Colon (tissue), 2 donors: ENCODE results near the gene ITGA1.
"Not testable (repeated sequence)": the region's sequence is repeated elsewhere in the genome, so short reads cannot be mapped to it uniquely, and the experiment has no call there.

Experiments
- FAIRE-seq: peaks from 2 replicates; lab custom pipeline; 2012; peaks lifted over from hg19 to GRCh38; lab: Jason Lieb, UNC
- donor health status: control.
- donor health status: control.

Gene ITGA1

GRCh38 chr5:52787600-52788504, at the start of gene ITGA1, which contains the start of gene PELO:
ITGA1 (plus strand) TSS chr5:52787916; CDS start chr5:52788354, 438 bp downstream.
PELO (plus strand) TSS chr5:52787916; CDS start chr5:52800395, 12,479 bp downstream.
- FAIRE-seq, result no peak

- no peak for FAIRE-seq
Observed at GRCh38 chr5:52738095-52738506, 49.6 kb upstream of the ITGA1 start.

- FAIRE-seq, result no peak
Observed at GRCh38 chr5:52740007-52740406, 47.7 kb upstream of the ITGA1 start.

GRCh38 chr5:52743012-52743411, 44.7 kb upstream of the ITGA1 start:
- no peak for FAIRE-seq

GRCh38 chr5:52743529-52743928, 44.2 kb upstream of the ITGA1 start:
- FAIRE-seq, result no peak

- FAIRE-seq, result no peak
Observed at GRCh38 chr5:52743970-52744369, 43.7 kb upstream of the ITGA1 start.

GRCh38 chr5:52744867-52745458, 42.8 kb upstream of the ITGA1 start:
- FAIRE-seq, result not testable (repeated sequence)

GRCh38 chr5:52746539-52746938, 41.2 kb upstream of the ITGA1 start:
- no peak for FAIRE-seq

- FAIRE-seq, result no peak
Observed at GRCh38 chr5:52748590-52748989, 39.1 kb upstream of the ITGA1 start.

- FAIRE-seq, result no peak
Observed at GRCh38 chr5:52749666-52750065, 38.0 kb upstream of the ITGA1 start.

GRCh38 chr5:52751137-52751536, 36.6 kb upstream of the ITGA1 start:
- no peak for FAIRE-seq

GRCh38 chr5:52754051-52754450, 33.7 kb upstream of the ITGA1 start:
- FAIRE-seq, result no peak

- no peak for FAIRE-seq
Observed at GRCh38 chr5:52757527-52757926, 30.2 kb upstream of the ITGA1 start.

- no peak for FAIRE-seq
Observed at GRCh38 chr5:52758014-52758413, 29.7 kb upstream of the ITGA1 start.

GRCh38 chr5:52759331-52759730, 28.4 kb upstream of the ITGA1 start:
- FAIRE-seq, result no peak

GRCh38 chr5:52760695-52761366, 26.9 kb upstream of the ITGA1 start:
- FAIRE-seq, result no peak

- no peak for FAIRE-seq
Observed at GRCh38 chr5:52767217-52767743, 20.4 kb upstream of the ITGA1 start.

- no peak for FAIRE-seq
Observed at GRCh38 chr5:52767766-52768480, 19.8 kb upstream of the ITGA1 start.

- no peak for FAIRE-seq
Observed at GRCh38 chr5:52769061-52769460, 18.7 kb upstream of the ITGA1 start.

- FAIRE-seq, result no peak
Observed at GRCh38 chr5:52770287-52770939, 17.3 kb upstream of the ITGA1 start.

- FAIRE-seq, result no peak
Observed at GRCh38 chr5:52771343-52772039, 16.2 kb upstream of the ITGA1 start.
